Osteoblast (primary cell): ENCODE measurements around the gene SGCE. TPM values are rescaled to one million over a fixed set of nuclear protein-coding genes. Genes with fewer than 3 reads are reported as not detected.

Source experiments
- DNase-seq: peaks from one replicate; pipeline ENCODE4 v3.0.0; 2011; ENCODE audit warnings: low spot score, mixed read lengths; ENCODE audit not compliant: insufficient read length; ENCODE audit errors: missing footprints
- H2AFZ ChIP-seq: 2 replicates; pipeline ENCODE4 v1.6.0; 2011; ENCODE audit warnings: mild to moderate bottlenecking, low read length
- H3K27ac ChIP-seq: 2 replicates; pipeline ENCODE4 v1.5.1; 2011; ENCODE audit warnings: mild to moderate bottlenecking, low read depth, low read length, moderate library complexity
- H3K27me3 ChIP-seq: 2 replicates; pipeline ENCODE4 v1.6.0; 2012; ENCODE audit warnings: mild to moderate bottlenecking, control low read depth, inconsistent platforms, low read length, moderate library complexity; ENCODE audit not compliant: insufficient read depth
- H3K36me3 ChIP-seq: 2 replicates; pipeline ENCODE4 v1.5.1; 2011; ENCODE audit warnings: mild to moderate bottlenecking, low read length, control low read depth, moderate library complexity; ENCODE audit not compliant: insufficient read depth
- H3K4me1 ChIP-seq: 2 replicates; pipeline ENCODE4 v1.5.1; 2011; ENCODE audit warnings: mild to moderate bottlenecking, low read length, control low read depth, moderate library complexity; ENCODE audit not compliant: insufficient read depth
- H3K4me2 ChIP-seq: 2 replicates; pipeline ENCODE4 v1.6.0; 2011; ENCODE audit warnings: mild to moderate bottlenecking, low read length; ENCODE audit not compliant: insufficient read depth
- H3K4me3 ChIP-seq: fragments of 200-600 bp; sonication (generic); 3 replicates; pipeline ENCODE4 v1.5.1; 2012; ENCODE audit warnings: mild to moderate bottlenecking, low read length, inconsistent platforms; ENCODE audit not compliant: insufficient read depth
- H3K79me2 ChIP-seq: 2 replicates; pipeline ENCODE4 v1.6.0; 2012; ENCODE audit warnings: mild to moderate bottlenecking, low read length, control low read depth, inconsistent platforms; ENCODE audit not compliant: insufficient read depth
- H3K9me3 ChIP-seq: 2 replicates; pipeline ENCODE4 v1.5.1; 2011; ENCODE audit warnings: low read depth, low read length, control low read depth
- H4K20me1 ChIP-seq: 2 replicates; pipeline ENCODE4 v1.6.0; 2012; ENCODE audit warnings: mild to moderate bottlenecking, low read length, control low read depth; ENCODE audit not compliant: insufficient read depth
- total RNA-seq: library from RNA; depleted of rRNA; stranded (reverse); fragments of >200 nt; gene quantifications from 2 replicates; pipeline ENCODE4 v1.2.3, GENCODE V29; 2012
- TF ChIP-seq, protein P1 (sequence below): IDR thresholded peaks from 2 replicates; pipeline ENCODE4 v1.5.1; 2011; ENCODE audit warnings: mild to moderate bottlenecking, low read depth, low read length, moderate library complexity; ENCODE audit errors: extremely low read depth

The SGCE gene
- total RNA-seq, 1 donor, result 60.8 TPM

DNA sequence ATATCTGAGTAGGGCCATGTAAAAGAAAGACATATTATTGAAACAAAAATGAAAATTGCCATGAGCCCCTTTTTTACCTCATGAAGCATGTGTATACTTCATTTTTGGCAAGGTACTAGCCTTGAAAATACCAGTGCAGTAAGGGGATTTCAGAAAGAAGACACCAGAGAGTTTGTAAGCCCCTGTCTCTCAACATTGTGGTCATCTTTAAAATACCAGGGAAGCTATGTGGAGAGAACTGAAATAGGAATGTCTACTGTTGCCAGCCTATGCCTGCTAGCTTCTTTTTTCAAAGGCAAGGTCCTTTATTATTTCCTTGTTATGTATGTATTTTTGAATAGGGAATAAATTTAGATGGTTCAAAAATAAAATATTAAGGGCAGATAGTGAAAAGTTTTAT is 88.5 kb downstream of the SGCE start:
- no peaks in the 10 kb centered on the region for H3K9me3 ChIP-seq
- TF ChIP-seq, protein P1, sequence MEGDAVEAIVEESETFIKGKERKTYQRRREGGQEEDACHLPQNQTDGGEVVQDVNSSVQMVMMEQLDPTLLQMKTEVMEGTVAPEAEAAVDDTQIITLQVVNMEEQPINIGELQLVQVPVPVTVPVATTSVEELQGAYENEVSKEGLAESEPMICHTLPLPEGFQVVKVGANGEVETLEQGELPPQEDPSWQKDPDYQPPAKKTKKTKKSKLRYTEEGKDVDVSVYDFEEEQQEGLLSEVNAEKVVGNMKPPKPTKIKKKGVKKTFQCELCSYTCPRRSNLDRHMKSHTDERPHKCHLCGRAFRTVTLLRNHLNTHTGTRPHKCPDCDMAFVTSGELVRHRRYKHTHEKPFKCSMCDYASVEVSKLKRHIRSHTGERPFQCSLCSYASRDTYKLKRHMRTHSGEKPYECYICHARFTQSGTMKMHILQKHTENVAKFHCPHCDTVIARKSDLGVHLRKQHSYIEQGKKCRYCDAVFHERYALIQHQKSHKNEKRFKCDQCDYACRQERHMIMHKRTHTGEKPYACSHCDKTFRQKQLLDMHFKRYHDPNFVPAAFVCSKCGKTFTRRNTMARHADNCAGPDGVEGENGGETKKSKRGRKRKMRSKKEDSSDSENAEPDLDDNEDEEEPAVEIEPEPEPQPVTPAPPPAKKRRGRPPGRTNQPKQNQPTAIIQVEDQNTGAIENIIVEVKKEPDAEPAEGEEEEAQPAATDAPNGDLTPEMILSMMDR, result no peak
- H3K4me2 ChIP-seq, result no peak overlapping the region
- H3K79me2 ChIP-seq, result no peaks in the 10 kb centered on the region
- no peak overlapping the region for H2AFZ ChIP-seq
- no peaks in the 10 kb centered on the region for H3K36me3 ChIP-seq
- no peak overlapping the region for H3K4me3 ChIP-seq
- DNase-seq, result no peak
- no peaks in the 10 kb centered on the region for H3K4me1 ChIP-seq
- H3K27me3 ChIP-seq, result no peaks in the 10 kb centered on the region
- no peak overlapping the region for H3K27ac ChIP-seq
- H4K20me1 ChIP-seq, result no peaks in the 10 kb centered on the region

GRCh38 chr7:94565247-94565894 is 90.6 kb downstream of the SGCE start:
- peaks cover 6% of the 10 kb centered on the region for H3K4me1 ChIP-seq
- no peaks in the 10 kb centered on the region for H3K79me2 ChIP-seq
- no peak overlapping the region for H3K4me2 ChIP-seq
- H3K27ac ChIP-seq, result no peak overlapping the region
- H3K36me3 ChIP-seq, result no peaks in the 10 kb centered on the region
- no peak for DNase-seq
- H4K20me1 ChIP-seq, result no peaks in the 10 kb centered on the region
- H2AFZ ChIP-seq, result no peak overlapping the region
- H3K4me3 ChIP-seq, result no peak overlapping the region
- TF ChIP-seq, protein P1, result no peak
- no peaks in the 10 kb centered on the region for H3K9me3 ChIP-seq
- no peaks in the 10 kb centered on the region for H3K27me3 ChIP-seq

DNA sequence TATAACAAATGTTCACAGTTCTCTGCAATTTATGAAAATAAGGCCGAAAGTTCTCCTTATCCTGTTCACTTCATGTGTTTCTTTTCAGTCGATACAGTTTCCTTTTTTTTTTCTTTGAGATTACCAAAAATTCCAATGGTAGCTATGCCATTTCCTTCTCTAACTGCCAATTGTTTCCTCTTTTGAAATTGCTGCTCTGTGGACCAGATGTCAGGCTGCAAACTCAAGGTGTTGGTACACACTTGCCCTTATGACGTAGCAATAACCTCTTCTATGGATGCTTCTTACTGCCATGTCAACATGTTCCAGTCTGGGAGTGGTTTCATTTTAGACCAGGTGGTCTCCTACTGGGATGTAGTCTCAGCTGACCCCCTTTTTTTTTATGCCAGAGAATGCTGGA is 93.4 kb downstream of the SGCE start:
- no peak overlapping the region for H3K4me3 ChIP-seq
- no peak overlapping the region for H3K4me2 ChIP-seq
- no peak overlapping the region for H3K27ac ChIP-seq
- no peak overlapping the region for H2AFZ ChIP-seq
- H3K79me2 ChIP-seq, result no peaks in the 10 kb centered on the region
- no peaks in the 10 kb centered on the region for H3K36me3 ChIP-seq
- H4K20me1 ChIP-seq, result no peaks in the 10 kb centered on the region
- no peaks in the 10 kb centered on the region for H3K27me3 ChIP-seq
- no peaks in the 10 kb centered on the region for H3K9me3 ChIP-seq
- TF ChIP-seq, protein P1, result no peak
- DNase-seq, result no peak
- peaks cover 6% of the 10 kb centered on the region for H3K4me1 ChIP-seq

DNA sequence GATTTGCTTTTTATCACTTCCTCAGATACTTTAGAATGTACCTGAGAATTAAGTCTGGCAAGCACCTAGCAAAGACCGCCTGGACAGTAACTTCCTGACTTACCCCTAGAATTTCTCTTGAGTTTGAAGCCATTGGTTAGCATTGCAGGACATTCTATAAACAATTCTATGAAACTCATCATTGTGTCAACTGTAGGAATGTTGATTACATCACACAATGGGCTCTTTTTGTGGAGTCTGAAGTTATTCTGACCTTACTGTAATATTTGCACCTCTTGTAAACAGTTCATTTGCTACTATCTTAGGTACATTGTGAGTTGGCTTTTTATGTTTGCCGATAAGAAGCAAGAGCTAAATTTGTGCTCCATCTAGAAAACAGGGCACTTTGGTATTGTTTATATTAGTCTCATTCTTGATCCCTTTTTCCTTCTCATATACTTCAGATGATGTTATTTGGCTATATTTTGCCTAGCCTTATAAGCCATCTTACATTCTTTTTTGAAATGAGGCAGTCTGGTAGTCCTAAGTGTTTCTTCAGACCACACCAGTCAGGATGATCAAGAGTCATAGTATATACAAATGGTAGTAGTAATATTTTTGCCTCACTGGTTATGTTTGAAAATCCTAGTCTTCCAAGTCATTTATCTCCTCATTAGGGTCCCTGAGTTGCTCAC is 94.0 kb downstream of the SGCE start:
- no peaks in the 10 kb centered on the region for H3K36me3 ChIP-seq
- H3K4me2 ChIP-seq, result no peak overlapping the region
- DNase-seq, result no peak

More for the DNA sequence above, 94.0 kb downstream of the SGCE start:
- TF ChIP-seq, protein P1, result no peak
- Histone ChIP-seq H3K9me3 (no peaks in the 10 kb centered on the region), H3K27ac (no peak overlapping the region), H3K4me1 (peaks cover 6% of the 10 kb centered on the region), H3K4me3 (no peak overlapping the region), H4K20me1 (no peaks in the 10 kb centered on the region), H3K27me3 (no peaks in the 10 kb centered on the region), H3K79me2 (no peaks in the 10 kb centered on the region), H2AFZ (no peak overlapping the region)
